D341Med (cell line): ENCODE results near the gene EVA1C.
"Not testable (repeated sequence)": the region's sequence is repeated elsewhere in the genome, so short reads cannot be mapped to it uniquely, and the experiment has no call there.

ENCODE experiments used
- DNase-seq: peaks from one replicate; pipeline ENCODE4 v3.0.0; 2012; ENCODE audit warnings: low spot score

Gene EVA1C

DNA sequence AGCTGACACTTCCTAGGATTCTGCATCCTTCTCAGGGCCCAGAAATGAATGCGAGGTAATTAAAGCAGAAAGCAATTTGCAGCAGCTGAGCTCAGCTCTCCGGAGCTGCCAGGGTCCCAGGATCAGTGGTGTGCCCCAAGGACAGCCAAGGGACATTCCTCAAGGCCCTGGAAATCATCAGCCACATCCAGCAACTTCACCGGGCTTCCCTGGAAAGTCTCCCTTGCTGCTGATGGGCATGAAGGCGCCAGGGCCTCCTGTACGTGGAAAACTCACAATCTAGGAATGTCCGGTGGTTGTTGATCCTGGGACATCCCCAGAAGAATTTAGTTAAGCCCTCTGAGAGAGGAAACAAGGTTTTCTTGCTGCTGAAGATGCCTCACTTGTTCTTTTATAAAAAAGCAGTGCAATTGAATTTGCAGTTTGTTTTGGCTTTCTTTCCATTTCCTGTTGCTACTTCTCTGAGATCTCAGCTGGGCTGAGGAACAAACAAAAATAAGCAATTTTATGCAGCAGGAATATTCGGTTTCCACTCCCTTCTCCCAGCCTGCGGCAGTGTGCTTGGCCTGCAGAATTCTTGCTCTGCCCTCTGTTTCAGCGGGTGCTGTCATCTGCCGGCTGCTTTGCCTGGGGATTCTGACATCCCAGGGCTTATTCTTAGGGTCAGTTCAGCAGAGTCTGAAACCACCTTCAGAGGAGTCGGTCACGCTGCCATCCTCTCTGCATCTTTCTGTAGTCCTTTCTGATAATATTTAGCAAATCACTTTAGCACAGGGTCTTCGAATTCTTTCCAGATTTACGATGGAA is 86.9 kb downstream of the EVA1C start:
- DNase-seq: no peak

DNA sequence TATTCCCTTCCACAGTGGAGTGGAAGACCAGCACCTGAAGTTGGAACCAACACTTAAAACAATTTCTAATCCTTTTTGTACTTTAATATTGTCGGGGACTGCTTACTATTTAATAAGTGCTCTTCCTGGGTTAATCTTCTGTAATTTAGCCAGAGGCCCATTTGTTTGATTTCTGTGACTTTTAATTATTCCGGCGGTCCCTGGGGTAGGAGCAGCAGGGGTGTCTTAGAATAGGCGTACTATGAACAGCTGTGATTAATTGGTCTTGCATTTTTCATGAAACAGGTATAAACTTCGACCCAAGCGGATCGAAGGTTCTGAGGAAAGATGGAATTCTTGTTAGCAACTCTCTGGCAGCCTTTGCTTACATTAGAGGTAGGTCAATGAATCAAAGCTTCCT is 91.1 kb downstream of the EVA1C start:
- not testable (repeated sequence) for DNase-seq

DNA sequence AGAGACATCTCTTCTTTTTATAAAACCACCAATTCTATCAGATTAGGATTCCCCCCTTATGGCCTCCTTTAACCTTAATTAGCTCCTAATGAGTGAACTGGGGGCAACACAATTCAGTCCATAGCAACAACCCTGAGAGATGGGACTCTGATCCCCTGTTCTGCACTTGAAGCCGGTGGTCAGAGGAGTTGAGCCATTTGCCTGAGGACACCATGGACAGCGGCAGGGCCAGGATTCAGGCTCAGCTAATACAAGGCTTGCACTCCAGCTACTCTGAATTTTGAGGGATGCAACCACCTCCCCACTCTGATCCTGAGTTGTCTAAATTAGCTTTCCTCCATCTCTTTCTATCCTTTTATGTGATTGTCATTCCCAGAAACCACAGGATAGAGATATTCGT is 93.3 kb downstream of the EVA1C start:
- not testable (repeated sequence) for DNase-seq

DNA sequence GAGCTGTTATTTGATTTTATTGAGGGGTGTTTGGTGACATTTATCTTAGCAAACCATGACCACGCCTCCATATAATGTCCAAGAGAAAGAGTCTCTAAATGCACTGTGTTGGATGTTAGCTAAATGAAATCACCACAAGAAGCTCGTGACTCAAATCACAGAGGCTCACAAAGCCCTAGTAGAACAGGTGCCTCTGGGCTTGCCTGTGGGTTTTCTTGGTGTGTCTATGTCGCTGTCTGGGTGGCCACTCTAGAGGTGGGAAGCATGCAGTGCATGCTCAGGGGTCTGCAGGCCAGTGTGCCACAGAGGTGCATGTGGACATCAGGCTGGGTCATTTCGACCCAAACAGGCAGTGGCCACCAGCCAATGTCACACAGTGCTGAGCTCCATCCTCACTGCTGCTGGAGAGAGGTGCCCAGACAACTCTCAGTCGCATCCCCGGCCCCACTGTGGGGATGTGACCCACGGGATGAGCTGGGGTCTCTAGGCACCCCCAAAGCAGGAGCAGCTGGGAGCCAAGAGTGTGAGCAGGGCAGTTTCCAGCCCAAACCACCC is 94.0 kb downstream of the EVA1C start:
- DNase-seq: not testable (repeated sequence)

DNA sequence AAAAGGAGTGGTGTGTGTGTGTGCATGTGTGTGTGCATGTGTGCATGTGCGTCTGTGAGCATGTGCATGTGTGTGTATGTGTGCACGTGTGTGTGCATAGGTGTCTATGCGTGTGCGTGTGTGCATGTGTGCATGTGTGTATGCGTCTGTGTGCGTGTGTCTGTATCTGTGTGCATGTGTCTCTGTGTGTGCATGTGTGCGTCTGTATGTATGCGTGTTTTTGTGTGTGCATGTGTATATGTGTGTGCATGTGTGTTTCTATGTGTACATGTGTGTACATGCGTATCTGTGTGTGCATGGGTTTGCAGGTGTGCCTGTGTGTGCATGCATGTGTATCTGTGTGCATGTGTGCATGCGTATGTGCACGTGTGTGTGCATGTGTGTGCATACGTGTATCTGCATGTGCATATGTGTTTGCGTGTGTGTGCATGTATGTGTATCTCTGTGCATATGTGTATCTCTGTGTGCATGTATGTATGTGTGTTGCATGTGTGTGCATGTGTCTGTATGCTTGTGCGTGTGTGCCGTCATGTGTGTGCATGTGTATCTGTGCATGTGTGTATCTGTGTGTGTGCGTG is 94.9 kb downstream of the EVA1C start:
- no peak for DNase-seq

DNA sequence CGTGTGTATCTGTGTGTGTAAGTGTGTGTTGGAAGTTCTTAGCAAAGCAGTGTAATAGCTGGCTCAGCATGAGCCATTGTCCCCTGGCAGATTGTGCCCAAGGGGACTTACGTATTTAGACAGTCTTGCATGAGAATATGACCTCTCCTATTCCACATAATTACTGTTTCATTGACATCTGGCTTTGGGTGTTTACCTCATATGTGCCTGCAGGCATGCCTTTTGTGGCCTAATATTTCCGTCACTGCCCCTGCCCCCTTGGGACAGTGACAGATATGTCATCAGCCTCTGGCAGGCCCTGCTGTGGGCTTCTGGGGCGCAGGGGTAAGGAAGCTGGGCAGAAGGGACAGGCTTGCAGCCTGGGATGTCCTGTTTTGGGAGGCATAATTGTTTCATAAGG is 95.5 kb downstream of the EVA1C start:
- not testable (repeated sequence) for DNase-seq

DNA sequence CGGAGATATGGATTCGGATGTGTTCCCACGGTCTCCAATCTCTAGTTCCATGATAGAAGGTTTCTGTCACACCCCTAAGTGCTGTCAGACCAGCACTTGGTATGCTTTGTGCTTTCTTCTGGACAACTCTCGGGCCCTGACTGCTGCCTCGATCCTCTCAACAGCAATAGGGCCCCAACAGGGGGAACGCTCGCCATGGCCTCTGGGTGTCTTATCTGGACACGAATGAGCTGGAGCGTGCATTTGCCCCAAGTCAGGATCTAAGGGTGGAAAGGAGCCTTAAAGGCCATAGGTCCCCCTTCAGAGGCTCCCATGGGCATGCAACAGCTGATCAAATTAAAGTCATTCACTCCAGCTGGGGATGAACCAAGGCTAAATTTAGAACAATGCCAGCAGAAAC is 96.1 kb downstream of the EVA1C start:
- DNase-seq: no peak

DNA sequence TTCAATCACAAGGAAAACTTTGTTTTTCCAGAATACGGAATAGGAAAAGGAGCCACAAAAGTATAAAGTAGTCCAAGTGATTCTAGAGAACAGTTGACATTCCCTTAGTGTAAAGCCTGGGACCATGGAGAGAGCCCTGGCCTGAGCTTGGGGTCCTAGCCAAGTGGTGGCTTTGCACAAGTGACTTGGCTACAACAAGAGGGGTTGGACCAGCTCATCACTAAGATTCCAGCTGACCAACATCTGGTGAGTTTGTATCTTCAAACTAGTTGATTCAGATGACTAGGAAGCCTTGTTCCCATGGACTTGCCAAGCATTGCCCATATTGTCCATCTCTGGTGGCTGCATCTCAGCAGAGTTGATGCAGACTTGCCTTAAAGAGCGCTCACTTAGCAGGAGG is 96.5 kb downstream of the EVA1C start:
- not testable (repeated sequence) for DNase-seq

DNA sequence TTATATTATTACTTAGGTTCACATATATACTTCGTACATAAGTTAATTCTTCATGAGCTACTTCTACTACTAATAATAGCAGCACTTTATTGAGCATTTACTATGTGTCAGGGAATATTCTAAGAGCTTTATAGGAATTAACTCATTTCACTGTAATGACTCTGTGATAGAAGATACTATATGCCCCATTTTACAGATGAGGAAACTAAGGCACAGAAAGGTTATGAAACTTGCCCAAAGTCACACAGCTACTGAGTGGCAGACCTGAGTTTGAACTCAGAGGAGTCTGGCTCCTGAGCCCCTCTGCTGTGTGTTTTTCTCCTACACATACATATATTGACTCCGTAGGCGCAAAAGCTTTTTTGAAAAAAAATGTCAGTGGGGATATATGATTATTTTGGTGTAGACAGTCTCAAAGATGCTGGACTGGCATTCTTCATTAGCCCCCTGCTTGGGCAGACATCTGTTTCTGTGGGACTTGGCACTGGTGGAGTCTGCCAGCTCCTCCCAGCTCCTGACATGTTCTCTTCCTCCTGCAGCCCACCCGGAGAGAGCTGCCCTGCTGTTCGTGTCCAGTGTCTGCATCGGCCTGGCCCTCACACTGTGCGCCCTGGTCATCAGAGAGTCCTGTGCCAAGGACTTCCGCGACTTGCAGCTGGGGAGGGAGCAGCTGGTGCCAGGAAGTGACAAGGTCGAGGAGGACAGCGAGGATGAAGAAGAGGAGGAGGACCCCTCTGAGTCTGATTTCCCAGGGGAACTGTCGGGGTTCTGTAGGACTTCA is 102.0 kb downstream of the EVA1C start:
- no peak for DNase-seq

DNA sequence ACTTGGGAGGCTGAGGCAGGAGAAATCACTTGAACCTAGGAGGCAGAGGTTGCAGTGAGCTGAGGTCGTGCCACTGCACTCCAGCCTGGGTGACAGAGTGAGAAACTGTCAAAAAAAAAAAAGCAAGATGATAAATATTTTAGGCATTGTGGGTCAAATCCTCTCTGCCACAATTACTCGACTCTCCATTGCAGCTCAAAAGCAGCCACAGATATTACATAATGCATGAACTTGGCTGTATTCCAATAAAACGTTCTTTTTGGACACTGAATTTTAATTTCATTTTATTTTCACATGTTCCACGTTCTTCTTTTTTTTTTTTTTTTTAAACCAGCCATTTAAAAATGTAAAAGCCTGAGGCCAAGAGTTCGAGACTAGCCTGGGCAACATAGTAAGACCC is 103.4 kb downstream of the EVA1C start:
- DNase-seq: no peak

DNA sequence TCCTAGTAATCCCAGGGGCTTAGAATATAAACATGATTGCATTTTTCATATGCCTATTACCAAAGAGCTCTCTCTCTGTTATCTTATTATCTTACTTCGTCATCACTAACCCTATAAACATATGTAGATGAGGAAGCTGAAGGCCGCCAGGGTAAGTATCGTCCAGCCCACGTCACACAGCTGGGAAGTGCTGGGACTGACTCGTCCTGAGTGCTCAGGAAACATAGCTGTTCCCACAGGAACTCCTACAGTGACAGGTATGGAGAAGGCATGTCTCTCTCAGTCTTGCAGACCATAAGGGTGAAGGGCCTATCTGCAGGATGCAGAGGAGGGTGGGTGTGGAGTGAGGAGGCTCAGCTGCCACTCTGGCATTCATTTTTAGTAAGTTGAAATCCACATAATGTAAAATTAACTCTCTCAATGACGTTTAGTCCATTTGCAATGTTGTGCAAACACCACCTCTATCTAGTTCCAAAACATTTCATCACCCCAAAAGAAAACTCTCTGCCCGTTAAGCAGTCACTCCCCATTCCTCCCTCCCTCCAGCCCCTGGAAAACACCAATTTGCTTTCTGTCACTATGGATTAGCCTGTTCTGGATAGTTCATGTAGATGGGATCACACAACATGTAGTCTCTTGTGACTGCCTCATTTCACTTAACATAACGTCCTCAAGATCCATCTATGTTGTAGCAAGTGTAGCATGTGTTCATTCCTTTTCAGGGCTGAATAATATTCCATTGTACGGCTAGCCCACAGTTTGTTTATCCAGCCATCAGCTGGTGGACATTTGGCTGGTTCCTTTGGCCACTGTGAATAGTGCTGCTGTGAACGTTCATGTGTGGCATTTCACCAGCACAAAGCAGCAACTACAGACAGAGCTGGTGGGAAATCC is 104.5 kb downstream of the EVA1C start:
- no peak for DNase-seq

DNA sequence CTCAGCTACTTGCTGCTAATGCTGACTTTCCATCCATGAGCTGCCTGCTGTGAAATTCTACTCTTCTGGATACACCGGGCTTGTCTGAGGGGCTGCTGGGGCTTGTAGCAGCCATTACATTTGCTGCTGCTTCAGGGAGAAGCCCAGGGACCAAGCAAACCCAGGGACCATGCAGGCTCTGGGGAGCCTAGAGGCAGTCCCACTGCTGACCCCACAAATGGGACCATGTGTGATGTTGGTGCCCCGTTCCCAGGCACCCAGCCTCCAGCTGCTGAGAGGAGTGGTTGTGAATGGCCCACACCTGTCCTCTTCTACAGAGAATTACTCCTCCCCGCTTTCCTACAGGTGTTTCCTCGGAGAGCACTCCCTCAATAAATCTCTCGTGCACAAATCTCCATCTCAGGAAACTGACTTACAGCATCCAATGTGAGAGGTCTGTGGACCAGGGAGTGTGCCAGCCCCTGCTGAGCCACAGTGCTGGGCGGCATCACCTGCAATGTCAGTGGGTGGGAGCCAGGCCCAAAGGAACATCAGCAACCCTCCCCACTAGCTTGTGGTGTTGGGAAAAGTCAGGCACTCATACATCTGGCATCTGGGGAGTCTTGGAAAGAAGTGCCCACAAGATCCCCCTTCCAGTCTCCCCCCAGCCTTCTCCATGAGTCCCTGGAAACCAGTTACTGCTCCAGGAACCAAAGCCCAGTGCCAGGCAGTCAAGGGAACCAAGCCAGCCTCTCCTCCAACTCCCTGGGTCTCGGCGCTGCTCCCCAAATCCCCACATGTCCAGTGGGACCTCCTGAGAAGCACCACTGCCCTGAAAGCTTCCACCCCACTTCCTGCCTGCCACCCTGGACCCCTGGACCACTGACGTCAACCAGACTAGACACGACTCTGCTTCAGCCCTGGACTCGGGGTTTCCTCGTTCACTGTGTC is 107.7 kb downstream of the EVA1C start:
- no peak for DNase-seq

DNA sequence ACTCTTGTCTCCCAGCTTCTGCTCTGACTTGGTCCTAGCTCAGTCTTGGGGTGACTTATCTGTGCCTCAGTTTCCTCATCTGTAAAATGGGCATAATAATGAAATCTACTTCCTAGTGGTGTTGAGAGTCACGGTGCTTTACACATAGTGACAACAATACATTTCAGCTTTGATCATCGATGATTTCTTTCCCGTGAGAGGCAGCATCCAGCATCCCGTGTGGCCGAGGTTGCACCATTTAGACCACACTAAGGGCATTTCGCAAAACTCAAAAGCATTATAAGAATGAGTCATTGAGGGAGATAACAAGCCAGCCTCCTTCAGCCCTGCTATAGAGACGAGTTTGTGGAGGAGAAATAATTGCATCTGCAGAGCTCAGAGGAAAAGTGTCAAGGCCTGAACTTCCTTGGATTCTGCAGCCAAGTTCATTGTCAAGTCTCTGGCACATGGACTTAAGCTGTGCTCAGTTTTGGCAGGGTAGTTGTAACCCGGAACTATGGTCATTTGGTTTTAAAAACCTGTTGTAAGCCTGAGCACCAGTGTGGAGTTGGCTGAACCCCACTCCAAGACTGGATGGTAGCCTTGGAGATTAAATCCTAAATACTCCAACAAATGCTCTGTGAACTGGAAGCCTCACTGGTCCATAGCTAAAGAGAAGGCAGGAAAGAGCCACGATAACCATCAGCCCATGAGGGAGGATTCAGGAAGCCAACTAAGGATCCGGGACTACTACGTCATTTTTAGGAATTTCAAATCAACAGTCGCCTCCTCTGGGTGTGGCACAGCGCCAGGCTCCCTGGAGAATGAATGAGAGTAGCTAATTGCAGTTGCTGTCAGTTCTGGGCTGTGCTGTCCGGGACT is 108.6 kb downstream of the EVA1C start:
- no peak for DNase-seq

DNA sequence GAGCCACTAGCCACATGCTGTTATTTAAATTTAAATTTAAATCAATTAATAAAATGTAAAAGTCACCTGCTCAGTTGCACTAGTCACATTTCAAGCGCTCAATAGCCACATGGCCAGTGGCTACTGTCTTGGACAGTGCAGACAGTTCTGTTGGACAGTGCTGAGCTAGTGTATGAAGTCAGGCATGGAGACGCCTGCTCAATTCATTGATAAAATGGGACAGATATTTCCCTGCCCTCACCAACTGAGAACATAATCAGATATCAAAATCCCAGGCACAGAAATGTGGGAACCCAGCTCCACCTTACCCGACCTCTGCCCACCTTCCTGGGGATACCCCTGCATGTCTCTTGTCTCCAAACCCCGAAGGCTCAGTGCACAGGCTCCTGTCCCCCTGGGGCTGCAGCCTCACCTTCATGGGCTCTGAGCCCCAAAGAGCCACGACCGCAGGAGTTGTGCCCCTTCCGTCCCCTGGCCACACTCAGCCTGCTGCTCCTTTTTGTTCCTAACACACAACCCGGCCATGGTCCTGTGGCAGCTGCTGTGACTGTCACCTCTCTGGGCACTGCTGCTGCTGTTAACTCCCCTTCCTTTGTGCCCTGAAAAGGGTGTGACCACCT is 109.3 kb downstream of the EVA1C start:
- no peak for DNase-seq

DNA sequence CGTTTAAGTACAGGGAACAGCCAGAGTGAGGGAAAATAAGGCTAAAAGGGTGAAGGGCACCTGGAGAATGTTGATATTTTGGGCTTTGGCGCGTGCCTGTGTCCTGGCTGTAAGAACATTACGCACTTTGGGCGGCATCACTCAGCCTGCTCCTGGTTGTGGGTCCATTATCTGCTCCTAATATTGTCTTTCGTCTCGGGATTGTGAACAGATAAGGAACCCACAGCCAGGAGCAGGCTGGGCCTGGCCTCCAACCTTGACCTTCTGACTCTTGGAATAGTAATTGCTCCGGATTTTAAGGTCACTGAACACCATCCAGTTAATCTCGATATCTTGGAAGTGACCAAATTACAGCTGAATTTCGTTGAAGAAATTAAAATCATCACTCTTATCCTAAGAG is 111.0 kb downstream of the EVA1C start:
- no peak for DNase-seq

DNA sequence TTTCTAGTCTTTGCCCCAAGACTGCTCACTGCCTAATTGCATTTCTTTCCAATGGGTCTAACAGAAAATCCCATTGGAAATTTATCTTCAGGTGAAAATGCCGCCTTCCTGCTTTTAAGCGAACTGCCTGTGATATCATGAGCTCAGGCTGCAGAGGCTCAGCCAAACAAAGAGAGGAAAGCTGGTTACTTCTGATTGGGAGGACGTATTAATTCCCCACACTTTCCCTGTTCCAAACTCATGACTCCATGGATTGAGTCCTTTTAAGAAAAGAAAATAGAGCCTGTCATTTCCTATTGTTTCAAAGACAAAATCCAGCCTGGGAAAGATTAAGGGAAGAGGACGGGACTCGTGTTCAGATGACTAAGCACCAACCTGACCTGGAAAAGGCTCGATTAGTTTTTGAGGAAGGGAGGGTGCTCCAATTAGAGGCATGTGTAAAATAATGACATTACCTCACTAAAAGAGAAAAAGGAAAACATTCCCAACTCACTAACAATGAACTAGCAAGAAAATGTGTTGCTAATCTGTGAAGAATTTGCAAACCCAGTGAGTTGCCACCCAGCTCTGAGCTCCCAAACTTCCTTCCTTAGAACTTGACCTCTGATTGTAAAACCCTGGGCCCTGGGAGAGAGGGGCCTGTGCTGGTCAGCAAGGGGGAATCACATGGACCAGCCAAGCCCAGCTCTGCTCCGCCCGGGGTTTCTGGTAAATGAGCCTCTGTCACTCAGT is 111.6 kb downstream of the EVA1C start:
- DNase-seq: no peak

DNA sequence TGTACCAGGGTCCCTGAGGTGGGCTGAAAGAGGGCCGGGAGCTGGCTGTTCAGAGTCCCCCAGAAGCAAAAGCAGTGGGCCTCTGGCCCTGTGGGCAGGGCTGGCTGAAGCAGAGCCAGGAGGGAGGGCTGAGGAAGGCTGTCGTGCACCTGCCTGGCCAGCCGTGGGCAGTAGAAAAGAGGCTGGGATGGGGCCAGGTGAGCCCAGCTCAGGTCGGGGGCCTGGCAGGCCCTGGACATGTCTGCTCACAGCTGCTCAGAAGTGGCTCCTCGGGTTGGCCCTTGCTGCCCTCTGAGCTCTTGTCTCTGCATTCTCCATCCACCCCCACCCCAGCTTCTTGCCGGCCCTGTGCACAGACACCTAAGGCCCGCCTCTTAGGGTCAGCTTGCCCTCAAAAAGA is 112.8 kb downstream of the EVA1C start:
- DNase-seq: no peak

DNA sequence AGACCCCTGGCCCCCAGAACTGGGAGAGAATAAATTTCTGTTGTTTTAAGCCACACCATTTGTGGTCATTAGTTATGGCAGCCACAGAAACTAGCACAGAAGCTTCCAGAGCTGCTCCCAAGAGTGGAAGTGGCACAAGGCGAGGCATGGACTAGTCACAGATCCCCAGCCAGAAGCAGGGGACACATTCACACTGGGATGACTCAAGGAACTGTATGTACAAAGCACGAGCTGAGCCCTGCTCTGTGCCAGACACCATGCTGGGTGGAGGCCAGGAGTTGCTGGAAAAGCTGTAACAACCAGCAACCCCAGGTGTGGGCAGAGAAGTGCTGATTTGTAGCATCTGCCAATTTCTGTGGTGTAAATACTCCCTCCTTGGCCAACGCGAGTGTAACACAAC is 117.2 kb downstream of the EVA1C start:
- DNase-seq: no peak

DNA sequence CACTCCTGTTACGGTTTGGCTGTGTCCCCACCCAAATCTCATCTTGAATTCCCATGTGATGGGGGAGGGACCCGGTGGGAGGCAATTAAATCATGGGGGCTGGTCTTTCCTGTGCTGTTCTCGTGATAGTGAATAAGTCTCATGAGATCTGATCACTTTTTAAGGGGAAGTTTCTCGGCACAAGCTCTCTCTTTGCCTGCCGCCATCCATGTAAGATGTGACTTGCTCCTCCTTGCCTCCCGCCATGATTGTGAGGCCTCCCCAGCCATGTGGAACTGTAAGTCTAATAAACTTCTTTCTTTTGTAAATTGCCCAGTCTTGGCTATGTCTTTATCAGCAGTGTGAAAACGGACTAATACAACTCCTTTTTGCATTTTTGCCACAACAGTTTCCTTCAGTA is 118.3 kb downstream of the EVA1C start:
- not testable (repeated sequence) for DNase-seq
